A549 (cell line): Measurements from ENCODE around the gene RORB. TPM values are rescaled to one million over a fixed set of nuclear protein-coding genes. Genes with fewer than 3 reads are reported as not detected.

ENCODE experiments used
- ATAC-seq, 2 experiments: fragments of 200-7000 bp in 1 of 2; fragments of >200 bp in 1 of 2; cut with Nextera tagmentation in 1 of 2; cut with Tn5 transposase in 1 of 2; 3 replicates each; pipeline versions ENCODE4 v1.8.0 to v1.9.1; 2018 to 2020; ENCODE audit warnings: mild to moderate bottlenecking in 1 of 2, moderate library complexity in 1 of 2
- CTCF ChIA-PET: fragments of 300-600 bp; sonication (Branson Sonifier 250); formaldehyde crosslinking; extraction: SDS; loops from one replicate; lab custom pipeline; 2021; ENCODE audit warnings: antibody characterized with exemption, inconsistent platforms; lab: Yijun Ruan, JAX
- POLR2A ChIA-PET: fragments of 350-600 bp; formaldehyde crosslinking; extraction: SDS; loops from one replicate; lab custom pipeline; 2021; ENCODE audit warnings: antibody characterized with exemption, inconsistent platforms; lab: Yijun Ruan, JAX
- DNase-seq, 2 experiments: peaks; one replicate each; pipeline versions ENCODE4 v3.0.0 to v3.0.0-alpha.2; 2011 to 2016; ENCODE audit warnings: low read depth in 1 of 2, low spot score in 1 of 2
- FAIRE-seq: peaks from 2 replicates; lab custom pipeline; 2011; peaks lifted over from hg19 to GRCh38; lab: Jason Lieb, UNC
- H3K27ac ChIP-seq, 2 experiments: fragments of >200 bp; sonication (Bioruptor Twin); formaldehyde crosslinking; 3 replicates each; pipeline ENCODE4 v1.5.1; 2016 to 2017
- H3K4me1 ChIP-seq: fragments of >200 bp; sonication (Bioruptor Twin); formaldehyde crosslinking; 3 replicates; pipeline ENCODE4 v1.6.1; 2016
- H3K4me2 ChIP-seq: fragments of >200 bp; sonication (Bioruptor Twin); formaldehyde crosslinking; 3 replicates; pipeline ENCODE4 v1.6.1; 2016
- H3K4me3 ChIP-seq: fragments of >200 bp; sonication (Bioruptor Twin); formaldehyde crosslinking; 3 replicates; pipeline ENCODE4 v1.5.1; 2016
- H3K9me3 ChIP-seq: fragments of >200 bp; sonication (Bioruptor Twin); formaldehyde crosslinking; 3 replicates; pipeline ENCODE4 v1.6.1; 2016
- BHLHE40 ChIP-seq: IDR thresholded peaks from 2 replicates; pipeline ENCODE4 v1.6.1; 2012; ENCODE audit warnings: low read depth, low read length, inconsistent platforms
- CBX2 ChIP-seq: fragments of 200-600 bp; sonication (generic); IDR thresholded peaks from 2 replicates; pipeline ENCODE4 v1.6.1; 2016; ENCODE audit warnings: low read depth, mild to moderate bottlenecking, borderline replicate concordance
- CBX8 ChIP-seq: fragments of 200-600 bp; sonication (generic); IDR thresholded peaks from 2 replicates; pipeline ENCODE4 v1.6.1; 2016
- CHD4 ChIP-seq: fragments of 200-600 bp; sonication (generic); IDR thresholded peaks from 2 replicates; pipeline ENCODE4 v1.6.1; 2016; ENCODE audit warnings: antibody characterized with exemption, mild to moderate bottlenecking, borderline replicate concordance
- EHF ChIP-seq: fragments of 250-450 bp; sonication (Bioruptor Pico); IDR thresholded peaks from 2 replicates; pipeline ENCODE4 v1.5.0; 2020; ENCODE audit warnings: mild to moderate bottlenecking
- EP300 ChIP-seq, 2 experiments: fragments of >200 bp; sonication (Bioruptor Twin); formaldehyde crosslinking; IDR thresholded peaks; 2 replicates in 1 of 2; 3 replicates in 1 of 2; pipeline ENCODE4 v1.6.1; 2016 to 2017
- FOSL2 ChIP-seq, 2 experiments: fragments of 450-650 bp in 1 of 2; fragments of >200 bp in 1 of 2; sonication (Bioruptor Twin) in 1 of 2; formaldehyde crosslinking; IDR thresholded peaks; 2 replicates each; pipeline versions ENCODE4 v1.5.0 to v1.6.1; 2016 to 2020; ENCODE audit warnings: mild to moderate bottlenecking in 1 of 2, moderate library complexity in 1 of 2
- HES2 ChIP-seq: fragments of >200 bp; sonication (Bioruptor Twin); formaldehyde crosslinking; IDR thresholded peaks from 2 replicates; pipeline ENCODE4 v1.6.1; 2016
- HMGXB4 ChIP-seq: fragments of 250-450 bp; sonication (Bioruptor Pico); IDR thresholded peaks from 2 replicates; pipeline ENCODE4 v1.5.0; 2021; ENCODE audit warnings: mild to moderate bottlenecking, moderate library complexity, borderline replicate concordance
- HOXA7 ChIP-seq: fragments of 250-450 bp; sonication (Bioruptor Pico); IDR thresholded peaks from 2 replicates; pipeline ENCODE4 v1.5.0; 2020; ENCODE audit warnings: mild to moderate bottlenecking, moderate library complexity
- HOXB5 ChIP-seq: fragments of 250-450 bp; sonication (Bioruptor Pico); IDR thresholded peaks from 2 replicates; pipeline ENCODE4 v1.5.0; 2020; ENCODE audit warnings: mild to moderate bottlenecking, moderate library complexity
- JUN ChIP-seq, 2 experiments: fragments of >200 bp; sonication (Bioruptor Twin); formaldehyde crosslinking; IDR thresholded peaks; 2 replicates in 1 of 2; 3 replicates in 1 of 2; pipeline ENCODE4 v1.6.1; 2016 to 2017
- KDM5A ChIP-seq: fragments of 200-600 bp; sonication (generic); IDR thresholded peaks from 2 replicates; pipeline ENCODE4 v1.6.1; 2016; ENCODE audit warnings: antibody characterized with exemption, mild to moderate bottlenecking
- POLR2A ChIP-seq: IDR thresholded peaks from 2 replicates; pipeline ENCODE4 v1.6.1; 2012; ENCODE audit warnings: mild to moderate bottlenecking, low read length
- RAD21 ChIP-seq, 2 experiments: fragments of >200 bp in 1 of 2; sonication (Bioruptor Twin) in 1 of 2; formaldehyde crosslinking in 1 of 2; IDR thresholded peaks in 1 of 2; conservative IDR thresholded peaks in 1 of 2; 2 replicates in 1 of 2; 3 replicates in 1 of 2; pipeline ENCODE4 v1.6.1; 2012 to 2018; ENCODE audit warnings: inconsistent platforms in 1 of 2
- RCOR1 ChIP-seq: fragments of 150-350 bp; IDR thresholded peaks from 2 replicates; pipeline ENCODE4 v1.6.1; 2014; ENCODE audit warnings: antibody characterized with exemption, low read length, low read depth
- REST ChIP-seq: fragments of 200-600 bp; sonication (generic); IDR thresholded peaks from 2 replicates; pipeline ENCODE4 v1.6.1; 2016; ENCODE audit warnings: antibody characterized with exemption, mild to moderate bottlenecking, moderate library complexity
- RFX5 ChIP-seq: fragments of 450-650 bp; IDR thresholded peaks from 2 replicates; pipeline ENCODE4 v1.7.1; 2014; ENCODE audit warnings: antibody characterized with exemption, mild to moderate bottlenecking, moderate library complexity
- SMC3 ChIP-seq: fragments of >200 bp; sonication (Bioruptor Twin); formaldehyde crosslinking; IDR thresholded peaks from 3 replicates; pipeline ENCODE4 v1.6.1; 2018; ENCODE audit warnings: inconsistent platforms
- ZC3H11A ChIP-seq: fragments of 450-650 bp; IDR thresholded peaks from 2 replicates; pipeline ENCODE4 v1.6.1; 2014; ENCODE audit warnings: antibody characterized with exemption, mild to moderate bottlenecking
- ZFP36 ChIP-seq: fragments of 450-650 bp; IDR thresholded peaks from 2 replicates; pipeline ENCODE4 v1.6.1; 2014; ENCODE audit warnings: borderline replicate concordance; ENCODE audit not compliant: partially characterized antibody
- ZNF302 ChIP-seq: fragments of 250-450 bp; sonication (Bioruptor Pico); IDR thresholded peaks from 2 replicates; pipeline ENCODE4 v1.9.0; 2021; ENCODE audit warnings: inconsistent platforms, mild to moderate bottlenecking, moderate library complexity
- WGBS: methylation state at CpG from one replicate; pipeline ENCODE4 v1.1.6; 2017; ENCODE audit errors: missing lambda C conversion rate; 5-methylcytosine and 5-hydroxymethylcytosine counted together
- polyA plus RNA-seq, 4 experiments: library from polyadenylated mRNA; depleted of rRNA in 3 of 4; stranded (reverse); fragments of >200 nt; fragmentation: RNase III in 1 of 4; extraction: RNeasy Plus Mini Kit Qiagen cat#74134 plus additional on column Dnase treatment in 1 of 4; gene quantifications; 2 replicates in 3 of 4; 3 replicates in 1 of 4; pipeline ENCODE4 v1.2.3, GENCODE V29; 2011 to 2017

RORB gene
- polyA plus RNA-seq, 2 of the 4 experiments (the other 2 are of a cell fraction) = not detected

GRCh38 chr9:74503666-74504065 lies 6.5 kb downstream of the RORB start:
- Histone ChIP-seq H3K27ac (no peak overlapping the region), H3K4me1 (peaks cover 1% of the 10 kb centered on the region; the same call in 1 of the 3 replicates), H3K4me2 (no peak overlapping the region), H3K4me3 (no peak overlapping the region), H3K9me3 (no peaks in the 10 kb centered on the region)
- ChIA-PET POLR2A (no interaction called here), CTCF (no interaction called here)
- TF ChIP-seq RAD21 (conservative IDR thresholded peaks at IDR 0.05 in 1 of 2, IDR thresholded peaks at IDR 0.05 in 1 of 2) = no peak
- no peak for TF ChIP-seq EHF
- no peak for TF ChIP-seq BHLHE40
- no peak for TF ChIP-seq CBX2
- no peak for TF ChIP-seq HMGXB4 (CRISPR knock-in tag)
- no peak for TF ChIP-seq ZFP36
- DNase-seq (no peak), ATAC-seq (no peak), FAIRE-seq (no peak)
- 43% methylated on average over 3 of the region's 3 CpGs for WGBS

- Histone ChIP-seq H3K4me2 (no peak overlapping the region), H3K4me1 (no peaks in the 10 kb centered on the region), H3K27ac (no peak overlapping the region), H3K9me3 (no peaks in the 10 kb centered on the region), H3K4me3 (no peak overlapping the region)
- no peak for TF ChIP-seq HMGXB4 (CRISPR knock-in tag)
- TF ChIP-seq JUN (IDR thresholded peaks at IDR 0.05) = no peak
- TF ChIP-seq RFX5 = no peak
- TF ChIP-seq CBX8 = no peak
- no peak for TF ChIP-seq REST
- no peak for TF ChIP-seq CHD4
- no peak for TF ChIP-seq SMC3
- TF ChIP-seq HOXA7 (CRISPR knock-in tag) = no peak
- TF ChIP-seq ZC3H11A = no peak
- TF ChIP-seq ZNF302 (CRISPR knock-in tag) = no peak
- no peak for TF ChIP-seq HES2
- no peak for TF ChIP-seq HOXB5 (CRISPR knock-in tag)
- TF ChIP-seq RCOR1 = no peak
- no peak for TF ChIP-seq POLR2A
- TF ChIP-seq EP300 (IDR thresholded peaks at IDR 0.05) = no peak
- no peak for TF ChIP-seq FOSL2 (IDR thresholded peaks at IDR 0.05)
- TF ChIP-seq FOSL2 (CRISPR knock-in tag; IDR thresholded peaks at IDR 0.05) = no peak
- TF ChIP-seq KDM5A = no peak
- TF ChIP-seq CBX2 = no peak
- no peak for TF ChIP-seq BHLHE40
- FAIRE-seq (no peak), DNase-seq (no peak), ATAC-seq (no peak)
- ChIA-PET CTCF (interaction anchor here (0.6 kb wide), 1 partner anchor 1913 kb away, joined by 3 read pairs; no protein-coding TSS in a partner anchor), POLR2A (no interaction called here)
- WGBS = 10% methylated on average over 2 of the region's 2 CpGs
These were observed 14.2 kb downstream of the RORB start for GRCh38 chr9:74511333-74511732.
